ENCODE measurements around the gene SIRT5. TPM values are rescaled to one million over a fixed set of nuclear protein-coding genes. Genes with fewer than 3 reads are reported as not detected.

The SIRT5 gene
- total RNA-seq, 1 donor from 2014 or later, result 23.6 TPM

DNA sequence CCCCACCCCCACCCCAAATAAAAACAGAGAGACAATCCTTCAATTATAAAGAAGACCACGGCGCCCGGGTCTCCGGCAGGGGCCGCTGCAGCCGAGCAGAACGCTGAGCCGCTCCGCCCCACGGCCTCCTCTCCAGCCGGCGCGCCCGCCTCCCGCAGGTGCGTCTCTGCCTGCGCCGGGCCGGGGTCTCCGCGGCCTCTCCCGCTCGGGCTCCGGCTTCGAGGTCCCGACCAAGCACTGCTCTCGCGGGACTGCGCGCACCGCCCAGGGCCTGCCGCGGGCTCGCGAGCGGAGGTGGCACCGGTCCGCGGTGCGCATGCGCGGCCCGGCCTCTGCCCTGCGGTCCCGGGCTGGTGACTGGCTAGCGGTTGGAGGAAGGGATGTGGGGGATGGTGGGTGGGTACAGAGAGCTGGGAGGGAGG lies 241 bp upstream of the SIRT5 start:
- Mint-ChIP-seq H3K4me3 (peak overlapping the region; percentile 85), H3K27ac (peak overlapping the region; percentile 98), H3K27me3 (ENCODE audit: low read depth) (no peaks in the 10 kb centered on the region), H3K9me3 (peaks cover 20% of the 10 kb centered on the region), H3K4me1 (peaks cover 12% of the 10 kb centered on the region), H3K36me3 (peaks cover 14% of the 10 kb centered on the region)
- peak; percentile 93 to 94 for DNase-seq (ENCODE audit: low spot score in 2 of 2, unreplicated experiment in 2 of 2)
- TF ChIP-seq, protein P1, sequence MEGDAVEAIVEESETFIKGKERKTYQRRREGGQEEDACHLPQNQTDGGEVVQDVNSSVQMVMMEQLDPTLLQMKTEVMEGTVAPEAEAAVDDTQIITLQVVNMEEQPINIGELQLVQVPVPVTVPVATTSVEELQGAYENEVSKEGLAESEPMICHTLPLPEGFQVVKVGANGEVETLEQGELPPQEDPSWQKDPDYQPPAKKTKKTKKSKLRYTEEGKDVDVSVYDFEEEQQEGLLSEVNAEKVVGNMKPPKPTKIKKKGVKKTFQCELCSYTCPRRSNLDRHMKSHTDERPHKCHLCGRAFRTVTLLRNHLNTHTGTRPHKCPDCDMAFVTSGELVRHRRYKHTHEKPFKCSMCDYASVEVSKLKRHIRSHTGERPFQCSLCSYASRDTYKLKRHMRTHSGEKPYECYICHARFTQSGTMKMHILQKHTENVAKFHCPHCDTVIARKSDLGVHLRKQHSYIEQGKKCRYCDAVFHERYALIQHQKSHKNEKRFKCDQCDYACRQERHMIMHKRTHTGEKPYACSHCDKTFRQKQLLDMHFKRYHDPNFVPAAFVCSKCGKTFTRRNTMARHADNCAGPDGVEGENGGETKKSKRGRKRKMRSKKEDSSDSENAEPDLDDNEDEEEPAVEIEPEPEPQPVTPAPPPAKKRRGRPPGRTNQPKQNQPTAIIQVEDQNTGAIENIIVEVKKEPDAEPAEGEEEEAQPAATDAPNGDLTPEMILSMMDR (IDR thresholded peaks at IDR 0.05; ENCODE audit: unreplicated experiment), result peak; percentile 54

DNA sequence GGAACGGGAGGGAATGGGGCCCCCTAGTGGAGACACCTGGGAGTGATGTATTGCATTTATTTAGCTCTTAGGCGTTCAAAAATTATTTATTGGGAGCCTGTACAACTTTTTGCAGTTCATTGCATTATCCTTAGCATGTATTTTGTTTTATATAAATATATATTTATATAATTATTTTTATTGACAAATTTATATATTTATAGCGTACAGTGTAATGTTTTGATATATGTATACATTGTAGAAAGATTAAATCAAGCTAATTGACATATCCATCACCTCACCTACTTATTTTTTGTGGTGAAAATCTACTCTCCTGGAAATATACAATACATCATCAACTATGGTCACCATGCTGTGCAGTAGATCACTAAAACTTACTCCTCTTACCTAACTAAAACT lies 975 bp downstream of the SIRT5 start:
- DNase-seq (ENCODE audit: low spot score in 2 of 2, unreplicated experiment in 2 of 2), result no peak
- Mint-ChIP-seq H3K36me3 (peaks cover 21% of the 10 kb centered on the region), H3K9me3 (peaks cover 20% of the 10 kb centered on the region), H3K27ac (peak overlapping the region; percentile 98), H3K4me3 (peak overlapping the region; percentile 85), H3K4me1 (peaks cover 12% of the 10 kb centered on the region), H3K27me3 (ENCODE audit: low read depth) (no peaks in the 10 kb centered on the region)
- TF ChIP-seq, protein P1 (IDR thresholded peaks at IDR 0.05; ENCODE audit: unreplicated experiment), result peak; percentile 80

DNA sequence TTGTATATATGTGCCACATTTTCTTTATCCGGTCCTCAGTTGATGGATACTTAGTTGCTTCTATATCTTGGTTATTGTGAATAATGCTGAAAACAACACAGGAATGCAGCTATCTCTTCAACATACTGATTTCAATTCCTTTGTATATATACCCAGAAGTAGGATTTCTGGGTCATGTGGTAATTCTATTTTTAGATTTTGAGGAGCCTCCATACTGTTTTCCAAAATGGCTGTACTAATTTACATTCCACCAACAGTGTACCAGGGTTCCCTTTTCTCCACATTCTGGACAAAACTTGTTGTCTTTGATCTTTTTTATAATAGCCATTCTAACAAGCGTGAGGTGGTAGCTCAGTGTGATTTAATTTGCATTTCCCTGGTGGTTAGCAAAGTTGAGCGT lies 1.6 kb downstream of the SIRT5 start:
- peaks cover 20% of the 10 kb centered on the region for H3K9me3 Mint-ChIP-seq
- peaks cover 27% of the 10 kb centered on the region for H3K36me3 Mint-ChIP-seq
- no peaks in the 10 kb centered on the region for H3K27me3 Mint-ChIP-seq (ENCODE audit: low read depth)
- peak overlapping the region; percentile 50 for H3K4me3 Mint-ChIP-seq
- TF ChIP-seq, protein P1 (IDR thresholded peaks at IDR 0.05; ENCODE audit: unreplicated experiment), result no peak
- peak overlapping the region; percentile 85 for H3K27ac Mint-ChIP-seq
- no peak for DNase-seq (ENCODE audit: low spot score in 2 of 2, unreplicated experiment in 2 of 2)
- peaks cover 12% of the 10 kb centered on the region for H3K4me1 Mint-ChIP-seq

DNA sequence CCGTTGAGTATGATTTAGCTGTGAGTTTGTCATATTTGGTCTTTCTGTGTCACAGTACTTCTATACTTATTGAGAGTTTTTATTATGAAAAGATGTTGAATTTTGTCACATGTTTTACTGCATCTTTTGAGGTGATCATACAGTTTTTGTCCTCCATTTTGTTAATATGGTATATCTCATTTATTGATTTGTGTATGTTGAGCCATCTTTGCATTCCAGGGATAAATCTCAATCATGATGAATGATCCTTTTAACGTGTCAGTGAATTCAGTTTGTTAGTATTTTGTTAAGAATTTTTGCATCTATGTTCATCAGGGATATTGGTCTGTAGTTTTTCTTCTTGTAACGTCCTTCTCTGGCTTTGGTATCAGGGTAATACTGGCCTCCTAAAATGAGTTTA lies 3.5 kb downstream of the SIRT5 start:
- TF ChIP-seq, protein P1 (IDR thresholded peaks at IDR 0.05; ENCODE audit: unreplicated experiment), result no peak
- peaks cover 33% of the 10 kb centered on the region for H3K36me3 Mint-ChIP-seq
- no peaks in the 10 kb centered on the region for H3K27me3 Mint-ChIP-seq (ENCODE audit: low read depth)
- peaks cover 20% of the 10 kb centered on the region for H3K9me3 Mint-ChIP-seq
- no peak for DNase-seq (ENCODE audit: low spot score in 2 of 2, unreplicated experiment in 2 of 2)
- H3K27ac Mint-ChIP-seq, result no peak overlapping the region
- no peak overlapping the region for H3K4me3 Mint-ChIP-seq
- H3K4me1 Mint-ChIP-seq, result peaks cover 9% of the 10 kb centered on the region

GRCh38 chr6:13579911-13580310 lies 5.5 kb downstream of the SIRT5 start:
- no peak for DNase-seq (ENCODE audit: low spot score in 2 of 2, unreplicated experiment in 2 of 2)
- H3K4me3 Mint-ChIP-seq, result no peak overlapping the region
- peaks cover 42% of the 10 kb centered on the region for H3K36me3 Mint-ChIP-seq
- H3K4me1 Mint-ChIP-seq, result peaks cover 8% of the 10 kb centered on the region
- no peaks in the 10 kb centered on the region for H3K27me3 Mint-ChIP-seq (ENCODE audit: low read depth)
- TF ChIP-seq, protein P1 (IDR thresholded peaks at IDR 0.05; ENCODE audit: unreplicated experiment), result no peak
- H3K9me3 Mint-ChIP-seq, result peaks cover 20% of the 10 kb centered on the region
- H3K27ac Mint-ChIP-seq, result no peak overlapping the region

DNA sequence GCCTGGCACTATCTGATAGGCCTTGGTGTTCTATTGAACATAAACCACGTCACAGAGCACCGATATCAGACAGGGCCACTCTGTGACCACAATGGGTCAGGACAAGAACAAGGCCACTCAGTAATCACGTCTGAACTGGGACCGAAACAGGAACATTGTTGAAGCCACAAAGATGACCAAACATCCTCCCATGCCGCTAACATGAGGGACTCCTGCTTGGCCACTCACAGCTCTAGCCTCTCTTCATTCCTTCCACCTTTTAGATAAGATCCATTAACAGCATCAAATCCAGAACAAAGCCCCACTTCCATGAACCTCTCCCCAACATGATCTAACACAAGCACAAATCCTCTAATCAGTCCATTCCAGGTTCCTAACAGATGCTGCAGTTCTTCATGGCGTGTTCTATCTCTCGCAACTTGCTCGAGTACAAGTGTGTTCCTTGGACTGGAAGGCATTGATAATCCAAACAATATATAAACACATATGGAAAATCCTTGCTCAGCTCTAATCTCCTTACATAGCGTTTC lies 7.4 kb downstream of the SIRT5 start:
- DNase-seq (ENCODE audit: low spot score in 2 of 2, unreplicated experiment in 2 of 2), result no peak
- Mint-ChIP-seq H3K27me3 (ENCODE audit: low read depth) (no peaks in the 10 kb centered on the region), H3K9me3 (peaks cover 12% of the 10 kb centered on the region), H3K4me1 (no peaks in the 10 kb centered on the region), H3K4me3 (no peak overlapping the region), H3K36me3 (peaks cover 44% of the 10 kb centered on the region), H3K27ac (no peak overlapping the region)
- TF ChIP-seq, protein P1 (IDR thresholded peaks at IDR 0.05; ENCODE audit: unreplicated experiment), result no peak

All from mesothelial cell of epicardium (in vitro differentiated cells).